Panc1 (cell line): ENCODE results near the gene CHPF2.

ENCODE experiments used
- TF ChIP-seq, protein P1 (sequence below): fragments of 450-650 bp; IDR thresholded peaks from 2 replicates; pipeline ENCODE4 v1.5.1; 2017; ENCODE audit warnings: mild to moderate bottlenecking
- TF ChIP-seq, protein P2 (sequence below), 2 experiments: IDR thresholded peaks; 2 replicates each; pipeline ENCODE4 v1.6.1; 2011 to 2012; ENCODE audit warnings: low read depth in 2 of 2, control low read depth in 1 of 2, low read length in 1 of 2, mild to moderate bottlenecking in 1 of 2, moderate library complexity in 1 of 2; ENCODE audit not compliant: insufficient read depth in 1 of 2

DNA sequence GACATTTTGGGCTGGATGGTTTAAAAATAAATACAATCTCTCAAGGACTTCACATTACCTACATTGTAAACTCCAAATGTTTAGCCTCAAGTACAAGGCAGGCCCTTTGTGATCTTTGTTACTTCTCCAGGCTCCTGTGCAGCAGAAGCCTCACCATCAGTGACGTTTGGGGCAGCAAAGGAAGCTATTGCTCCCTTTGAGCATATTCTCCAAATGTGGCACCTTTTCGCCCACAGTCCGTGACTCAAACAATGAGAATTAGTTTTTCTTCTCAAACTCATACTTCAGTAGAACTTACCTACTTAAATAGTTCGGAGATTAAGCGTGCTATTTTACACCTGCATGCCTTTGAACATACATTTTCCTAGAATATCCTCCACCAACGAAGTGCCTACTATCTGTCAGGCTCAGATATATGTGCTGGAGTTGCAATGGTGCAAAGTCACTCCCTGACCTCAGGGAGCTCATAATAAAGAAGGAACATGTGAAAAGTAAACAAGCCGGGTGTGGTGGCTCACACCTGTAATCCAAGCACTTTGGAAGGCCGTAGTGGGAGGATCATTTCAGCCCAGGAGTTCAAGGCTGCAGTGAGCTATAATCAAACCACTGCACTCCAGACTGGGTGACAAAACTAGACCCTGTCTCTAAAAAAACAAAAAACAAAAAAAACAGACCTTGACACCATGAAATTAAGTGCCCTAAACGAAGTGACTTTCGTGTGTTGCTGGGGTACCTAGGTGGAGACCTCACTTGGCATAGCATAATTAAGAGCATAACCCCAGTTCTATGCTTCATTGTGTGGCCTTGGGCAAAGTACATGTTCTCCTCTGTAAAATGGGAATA lies 4.0 kb upstream of the CHPF2 start:
- TF ChIP-seq, protein P1, sequence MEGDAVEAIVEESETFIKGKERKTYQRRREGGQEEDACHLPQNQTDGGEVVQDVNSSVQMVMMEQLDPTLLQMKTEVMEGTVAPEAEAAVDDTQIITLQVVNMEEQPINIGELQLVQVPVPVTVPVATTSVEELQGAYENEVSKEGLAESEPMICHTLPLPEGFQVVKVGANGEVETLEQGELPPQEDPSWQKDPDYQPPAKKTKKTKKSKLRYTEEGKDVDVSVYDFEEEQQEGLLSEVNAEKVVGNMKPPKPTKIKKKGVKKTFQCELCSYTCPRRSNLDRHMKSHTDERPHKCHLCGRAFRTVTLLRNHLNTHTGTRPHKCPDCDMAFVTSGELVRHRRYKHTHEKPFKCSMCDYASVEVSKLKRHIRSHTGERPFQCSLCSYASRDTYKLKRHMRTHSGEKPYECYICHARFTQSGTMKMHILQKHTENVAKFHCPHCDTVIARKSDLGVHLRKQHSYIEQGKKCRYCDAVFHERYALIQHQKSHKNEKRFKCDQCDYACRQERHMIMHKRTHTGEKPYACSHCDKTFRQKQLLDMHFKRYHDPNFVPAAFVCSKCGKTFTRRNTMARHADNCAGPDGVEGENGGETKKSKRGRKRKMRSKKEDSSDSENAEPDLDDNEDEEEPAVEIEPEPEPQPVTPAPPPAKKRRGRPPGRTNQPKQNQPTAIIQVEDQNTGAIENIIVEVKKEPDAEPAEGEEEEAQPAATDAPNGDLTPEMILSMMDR = no peak
- TF ChIP-seq, protein P2, sequence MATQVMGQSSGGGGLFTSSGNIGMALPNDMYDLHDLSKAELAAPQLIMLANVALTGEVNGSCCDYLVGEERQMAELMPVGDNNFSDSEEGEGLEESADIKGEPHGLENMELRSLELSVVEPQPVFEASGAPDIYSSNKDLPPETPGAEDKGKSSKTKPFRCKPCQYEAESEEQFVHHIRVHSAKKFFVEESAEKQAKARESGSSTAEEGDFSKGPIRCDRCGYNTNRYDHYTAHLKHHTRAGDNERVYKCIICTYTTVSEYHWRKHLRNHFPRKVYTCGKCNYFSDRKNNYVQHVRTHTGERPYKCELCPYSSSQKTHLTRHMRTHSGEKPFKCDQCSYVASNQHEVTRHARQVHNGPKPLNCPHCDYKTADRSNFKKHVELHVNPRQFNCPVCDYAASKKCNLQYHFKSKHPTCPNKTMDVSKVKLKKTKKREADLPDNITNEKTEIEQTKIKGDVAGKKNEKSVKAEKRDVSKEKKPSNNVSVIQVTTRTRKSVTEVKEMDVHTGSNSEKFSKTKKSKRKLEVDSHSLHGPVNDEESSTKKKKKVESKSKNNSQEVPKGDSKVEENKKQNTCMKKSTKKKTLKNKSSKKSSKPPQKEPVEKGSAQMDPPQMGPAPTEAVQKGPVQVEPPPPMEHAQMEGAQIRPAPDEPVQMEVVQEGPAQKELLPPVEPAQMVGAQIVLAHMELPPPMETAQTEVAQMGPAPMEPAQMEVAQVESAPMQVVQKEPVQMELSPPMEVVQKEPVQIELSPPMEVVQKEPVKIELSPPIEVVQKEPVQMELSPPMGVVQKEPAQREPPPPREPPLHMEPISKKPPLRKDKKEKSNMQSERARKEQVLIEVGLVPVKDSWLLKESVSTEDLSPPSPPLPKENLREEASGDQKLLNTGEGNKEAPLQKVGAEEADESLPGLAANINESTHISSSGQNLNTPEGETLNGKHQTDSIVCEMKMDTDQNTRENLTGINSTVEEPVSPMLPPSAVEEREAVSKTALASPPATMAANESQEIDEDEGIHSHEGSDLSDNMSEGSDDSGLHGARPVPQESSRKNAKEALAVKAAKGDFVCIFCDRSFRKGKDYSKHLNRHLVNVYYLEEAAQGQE (IDR thresholded peaks at IDR 0.05; ENCODE audit: insufficient read depth in 1 of 2, low read depth in 2 of 2, low read length in 1 of 2) = no peak
